ENCODE data around the gene SLC2A9.

DNA sequence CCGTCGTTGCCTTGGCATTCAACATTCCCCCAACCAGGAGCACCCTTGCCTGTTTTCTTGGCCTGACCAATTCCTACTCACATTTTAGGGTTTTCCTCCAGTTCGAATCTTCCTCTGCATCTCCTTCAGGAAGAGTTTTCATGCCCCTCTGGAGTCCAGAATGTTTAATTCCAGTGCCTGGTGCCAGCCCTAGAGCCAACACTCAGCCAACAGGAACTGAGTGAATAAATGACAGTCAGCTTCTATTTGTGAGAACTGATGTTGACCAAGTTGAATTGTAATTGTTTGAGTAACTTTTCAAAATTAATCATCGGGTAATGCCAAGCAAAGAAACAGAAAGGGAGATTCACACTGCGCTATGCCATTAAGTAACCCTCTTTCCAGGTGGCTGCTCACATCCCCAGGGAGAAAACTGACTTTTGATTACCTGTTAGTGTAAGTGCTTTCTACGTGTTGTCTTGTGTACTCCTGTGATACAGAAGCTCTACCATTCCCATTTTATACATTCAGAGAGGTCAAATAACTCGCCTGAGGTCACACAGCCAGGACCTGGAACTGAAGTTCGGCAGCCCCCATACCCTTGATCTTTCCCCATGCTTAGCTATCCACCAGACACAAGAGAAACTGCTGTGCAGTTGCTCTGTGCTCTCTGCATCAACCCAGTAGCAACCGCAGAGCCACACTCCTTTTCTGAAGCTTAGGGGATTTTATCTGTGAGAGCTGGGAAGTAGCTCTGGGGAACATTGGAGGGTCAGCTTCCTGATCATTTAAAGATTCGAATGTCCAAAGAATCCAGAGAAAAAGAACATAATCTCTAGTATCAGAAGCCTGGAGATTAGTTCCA, 19.0 kb upstream of the SLC2A9 start:
- TF ChIP-seq, protein P1, sequence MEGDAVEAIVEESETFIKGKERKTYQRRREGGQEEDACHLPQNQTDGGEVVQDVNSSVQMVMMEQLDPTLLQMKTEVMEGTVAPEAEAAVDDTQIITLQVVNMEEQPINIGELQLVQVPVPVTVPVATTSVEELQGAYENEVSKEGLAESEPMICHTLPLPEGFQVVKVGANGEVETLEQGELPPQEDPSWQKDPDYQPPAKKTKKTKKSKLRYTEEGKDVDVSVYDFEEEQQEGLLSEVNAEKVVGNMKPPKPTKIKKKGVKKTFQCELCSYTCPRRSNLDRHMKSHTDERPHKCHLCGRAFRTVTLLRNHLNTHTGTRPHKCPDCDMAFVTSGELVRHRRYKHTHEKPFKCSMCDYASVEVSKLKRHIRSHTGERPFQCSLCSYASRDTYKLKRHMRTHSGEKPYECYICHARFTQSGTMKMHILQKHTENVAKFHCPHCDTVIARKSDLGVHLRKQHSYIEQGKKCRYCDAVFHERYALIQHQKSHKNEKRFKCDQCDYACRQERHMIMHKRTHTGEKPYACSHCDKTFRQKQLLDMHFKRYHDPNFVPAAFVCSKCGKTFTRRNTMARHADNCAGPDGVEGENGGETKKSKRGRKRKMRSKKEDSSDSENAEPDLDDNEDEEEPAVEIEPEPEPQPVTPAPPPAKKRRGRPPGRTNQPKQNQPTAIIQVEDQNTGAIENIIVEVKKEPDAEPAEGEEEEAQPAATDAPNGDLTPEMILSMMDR (IDR thresholded peaks at IDR 0.05; ENCODE audit: low read depth, low read length) = no peak
- TF ChIP-seq EZH2phosphoT487 (IDR thresholded peaks at IDR 0.05; ENCODE audit: low read depth) = no peak

Measured in OCI-LY3 (cell line).